Mammary microvascular endothelial cell (primary cell): ENCODE data around the gene PIP4P1. TPM values are rescaled to one million over a fixed set of nuclear protein-coding genes. Genes with fewer than 3 reads are reported as not detected.

Source experiments
- total RNA-seq: library from RNA; depleted of rRNA; stranded (reverse); fragments of >200 nt; gene quantifications from 2 replicates; pipeline ENCODE4 v1.2.3, GENCODE V29; 2015

Gene PIP4P1
- 13.5 and 16.1 TPM in 2 replicates for total RNA-seq

DNA sequence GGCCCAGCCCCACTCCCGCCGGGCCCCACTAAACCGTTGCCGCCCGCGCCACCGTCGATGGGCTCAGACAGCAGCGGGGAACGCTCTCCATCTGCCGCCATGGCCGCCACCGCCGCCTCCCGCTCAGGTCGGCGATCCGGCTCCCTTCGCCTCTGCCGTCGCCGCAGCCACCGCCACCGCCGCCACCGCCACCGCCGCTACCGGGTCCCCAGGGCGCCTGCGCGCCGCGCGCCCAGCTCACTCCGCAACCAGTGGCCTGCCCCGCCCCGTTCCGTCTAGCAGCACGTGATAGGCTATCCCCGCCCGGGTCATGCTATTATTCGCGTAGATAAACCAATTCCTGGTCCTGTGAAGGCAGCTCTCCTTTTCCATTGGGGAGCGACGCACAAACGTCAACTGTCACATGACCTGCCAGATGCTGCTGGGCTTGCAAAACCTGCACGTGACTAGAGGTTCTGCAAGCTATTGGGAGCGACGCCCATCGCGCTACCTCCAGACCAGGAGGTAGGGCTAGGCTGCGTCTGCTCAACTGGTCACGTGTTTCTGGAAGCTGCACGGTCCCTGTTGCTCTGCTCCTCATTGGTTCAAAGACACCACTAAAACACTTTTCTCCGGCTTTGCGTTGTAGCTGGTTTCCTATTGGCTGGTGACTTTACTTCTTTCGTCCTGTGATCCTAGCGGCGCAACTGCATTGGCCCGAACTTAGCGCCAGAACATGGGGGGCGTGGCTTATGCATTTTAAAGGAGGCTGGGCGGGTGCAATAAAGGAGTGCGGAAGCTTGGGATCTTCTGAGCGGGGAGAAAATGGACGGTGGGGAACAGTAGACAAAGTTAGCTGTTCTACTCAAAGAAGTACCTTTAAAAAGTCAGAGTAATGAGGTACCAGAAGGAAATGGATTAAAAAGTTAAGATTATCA, at the start of gene PIP4P1:
Gene PIP4P1 (minus strand): TSS at position 210 of the 917 bp plus-strand sequence. CDS start 109 bp downstream, at position 101.

DNA sequence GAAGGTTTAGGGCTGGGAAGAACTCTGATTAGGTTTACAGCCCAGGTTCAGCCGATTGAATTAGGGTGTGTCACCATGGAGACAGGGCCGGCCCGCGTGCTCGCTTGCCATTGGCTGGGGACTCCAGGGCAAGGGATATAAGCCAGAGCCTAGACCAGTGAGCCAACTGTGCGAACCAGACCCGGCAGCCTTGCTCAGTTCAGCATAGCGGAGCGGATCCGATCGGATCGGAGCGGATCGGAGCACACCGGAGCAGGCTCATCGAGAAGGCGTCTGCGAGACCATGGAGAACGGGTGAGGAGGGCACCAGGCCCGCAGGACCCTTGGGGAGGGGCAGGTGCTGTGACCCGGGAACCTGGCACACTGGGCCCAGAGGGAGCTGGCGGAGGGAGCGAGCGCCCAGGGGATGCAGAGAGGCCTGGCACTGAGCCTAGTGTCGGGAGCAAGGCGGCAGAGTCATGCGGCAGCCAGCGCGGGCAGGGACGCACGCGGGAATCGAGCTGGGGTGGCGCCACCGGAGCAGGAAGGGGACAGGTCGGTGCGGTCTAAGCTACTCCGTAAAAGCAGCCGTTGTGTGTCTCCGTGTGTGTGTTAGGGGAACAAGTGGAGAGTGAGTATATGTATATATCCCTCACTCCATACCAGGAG, 8.1 kb upstream of the PIP4P1 start, which contains the start of gene PNP:
Gene PNP (plus strand): TSS at position 165 of the 648 bp plus-strand sequence. CDS start 119 bp downstream, at position 284.

DNA sequence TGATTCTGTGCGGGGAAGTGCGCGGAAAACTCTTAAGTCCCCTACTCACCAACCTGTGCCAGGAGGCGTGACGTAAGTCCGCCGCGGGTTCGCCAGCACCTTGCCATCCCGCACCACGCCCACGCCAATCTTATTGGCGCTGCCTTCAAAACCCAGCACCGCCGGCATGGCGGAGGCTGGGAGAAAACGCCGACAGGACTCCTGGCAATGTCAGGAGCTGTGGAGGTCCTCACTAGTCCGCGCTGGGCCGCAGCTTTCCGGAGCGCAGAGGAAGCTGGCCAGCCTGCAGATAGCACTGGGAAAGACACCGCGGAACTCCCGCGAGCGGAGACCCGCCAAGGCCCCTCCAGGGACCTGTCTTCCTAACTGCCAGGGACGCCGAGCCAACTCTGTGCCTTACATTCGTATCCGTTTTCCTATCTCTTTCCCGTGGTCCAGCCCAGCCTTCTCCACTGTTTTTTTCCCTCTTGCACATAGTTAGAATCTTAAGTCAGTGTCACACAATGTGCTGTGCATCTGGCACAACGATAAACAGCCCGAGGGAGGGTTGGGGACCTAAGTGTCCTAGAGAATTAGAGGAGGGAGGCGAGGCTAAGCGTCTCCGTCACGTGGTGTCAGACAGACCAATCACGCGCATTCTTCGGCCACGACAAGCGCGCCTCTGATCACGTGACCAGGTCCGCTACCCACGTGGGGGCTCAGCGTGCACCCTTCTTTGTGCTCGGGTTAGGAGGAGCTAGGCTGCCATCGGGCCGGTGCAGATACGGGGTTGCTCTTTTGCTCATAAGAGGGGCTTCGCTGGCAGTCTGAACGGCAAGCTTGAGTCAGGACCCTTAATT, 6.5 kb downstream of the PIP4P1 start, which contains the start of the genes APEX1 and OSGEP:
Gene APEX1 (plus strand): TSS at position 711 of the 839 bp plus-strand sequence. CDS start 420 bp downstream, outside the sequence.
Gene OSGEP (minus strand): TSS at position 297 of the 839 bp plus-strand sequence. CDS start 129 bp downstream, at position 168.

DNA sequence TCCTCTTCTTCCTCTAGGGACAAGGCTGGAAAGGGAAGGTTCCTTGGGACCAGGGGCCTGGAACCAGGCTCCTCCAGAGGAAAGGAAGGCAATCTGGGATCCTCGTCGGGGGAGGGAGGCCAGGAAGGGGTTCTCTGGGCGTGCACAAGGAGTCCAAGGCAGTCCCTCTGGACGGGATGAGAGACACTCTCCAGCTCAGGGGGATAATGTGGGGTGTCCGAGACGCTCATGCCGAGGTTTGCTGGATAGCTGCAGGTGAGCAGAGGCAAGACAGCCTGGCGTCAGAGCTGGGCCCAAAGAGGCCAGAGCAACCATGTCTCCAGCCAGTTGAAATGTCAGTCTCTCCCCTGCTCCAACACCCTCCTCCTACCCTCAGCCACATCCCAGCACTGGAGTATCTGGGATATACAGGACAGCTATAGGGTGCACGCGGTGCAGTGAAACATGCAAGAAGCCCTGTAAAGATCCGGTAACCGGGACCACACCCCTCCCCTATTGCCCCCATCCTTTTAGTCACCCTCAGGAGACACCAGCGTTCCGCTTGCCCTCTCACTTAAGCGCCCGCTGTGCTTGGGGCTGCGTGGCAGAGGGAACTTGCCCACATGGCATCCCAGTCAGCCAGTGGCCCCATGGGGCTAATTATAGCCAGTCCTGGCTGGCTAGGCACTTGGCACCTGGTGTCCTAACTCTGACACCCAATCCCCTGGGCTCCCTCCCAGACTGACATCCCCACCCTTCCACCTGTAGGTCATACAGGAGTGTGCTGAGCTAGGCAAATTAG, 25.5 kb downstream of the PIP4P1 start, which contains the start of gene KLHL33:
Gene KLHL33 (minus strand): TSS at position 585 of the 781 bp plus-strand sequence. CDS start 355 bp downstream, at position 230.

GRCh38 chr14:20412876-20413743, 48.1 kb downstream of the PIP4P1 start, which contains the start of gene TEP1:
Gene TEP1, minus strand, starts transcription at chr14:20413501. Its CDS starts 5,062 bp downstream, at chr14:20408439.

Other genes starting within 250 kb of the PIP4P1 start
- not detected in 2 replicates for gene OR11H6, start 237.7 kb downstream of the PIP4P1 start, total RNA-seq
- not detected in 2 replicates for gene OR11H7, start 232.5 kb downstream of the PIP4P1 start, total RNA-seq
- not detected in 2 replicates for gene OR11H4, start 222.1 kb downstream of the PIP4P1 start, total RNA-seq
- gene TTC5, start 155.5 kb downstream of the PIP4P1 start, total RNA-seq = 12.7 and 13.7 TPM in 2 replicates
- gene CCNB1IP1, start 128.2 kb downstream of the PIP4P1 start, total RNA-seq = 24.1 and 27.8 TPM in 2 replicates
- gene PARP2, start 117.8 kb downstream of the PIP4P1 start, total RNA-seq = 15.0 and 17.6 TPM in 2 replicates
- gene TEP1, start 47.9 kb downstream of the PIP4P1 start, total RNA-seq = 16.3 and 20.3 TPM in 2 replicates
- gene KLHL33, start 25.3 kb downstream of the PIP4P1 start, total RNA-seq = 0.34 TPM in 1 of 2 replicates, not detected in the other
- gene OSGEP, start 6.6 kb downstream of the PIP4P1 start, total RNA-seq = 44.6 and 61.5 TPM in 2 replicates
- gene APEX1, start 6.2 kb downstream of the PIP4P1 start, total RNA-seq = 157 and 174 TPM in 2 replicates
- gene PNP, start 8.0 kb upstream of the PIP4P1 start, total RNA-seq = 214 and 216 TPM in 2 replicates
- not detected in 2 replicates for gene RNASE10, start 44.1 kb upstream of the PIP4P1 start, total RNA-seq
- gene RNASE9, start 99.6 kb upstream of the PIP4P1 start, total RNA-seq = not detected in 2 replicates
- not detected in 2 replicates for gene RNASE11, start 126.6 kb upstream of the PIP4P1 start, total RNA-seq
- not detected in 2 replicates for gene RNASE12, start 129.9 kb upstream of the PIP4P1 start, total RNA-seq
- not detected in 2 replicates for gene OR6S1, start 180.3 kb upstream of the PIP4P1 start, total RNA-seq
- 4.2 and 9.5 TPM in 2 replicates for gene RNASE4, start 223.1 kb upstream of the PIP4P1 start, total RNA-seq
- 6.0 and 6.1 TPM in 2 replicates for gene ANG, start 227.3 kb upstream of the PIP4P1 start, total RNA-seq